H9 (cell line): ENCODE data around the gene CDAN1. TPM values are rescaled to one million over a fixed set of nuclear protein-coding genes. Genes with fewer than 3 reads are reported as not detected.

Source experiments
- DNase-seq: peaks from one replicate; pipeline ENCODE4 v3.0.0-alpha.2; 2017
- H2AFZ ChIP-seq: one replicate; pipeline ENCODE4 v1.6.1; 2013; ENCODE audit warnings: mild to moderate bottlenecking, low read length, control low read depth, moderate library complexity
- H2AK5ac ChIP-seq: 2 replicates; pipeline ENCODE4 v1.6.1; 2013; ENCODE audit warnings: low read length, control low read depth, mixed read lengths; ENCODE audit not compliant: insufficient read length
- H2BK120ac ChIP-seq: one replicate; pipeline ENCODE4 v1.6.1; 2013; ENCODE audit warnings: low read depth, mild to moderate bottlenecking, low read length, control low read depth, inconsistent platforms; ENCODE audit not compliant: poor library complexity, severe bottlenecking
- H2BK12ac ChIP-seq: 2 replicates; pipeline ENCODE4 v1.6.1; 2013; ENCODE audit warnings: low read length, control low read depth, mixed read lengths, low read depth; ENCODE audit not compliant: insufficient read length
- H2BK15ac ChIP-seq: 2 replicates; pipeline ENCODE4 v1.6.1; 2013; ENCODE audit warnings: low read depth, low read length, control low read depth
- H2BK20ac ChIP-seq: one replicate; pipeline ENCODE4 v1.6.1; 2013; ENCODE audit warnings: low read depth, mild to moderate bottlenecking, low read length, control low read depth, inconsistent platforms; ENCODE audit not compliant: poor library complexity, severe bottlenecking
- H2BK5ac ChIP-seq: 2 replicates; pipeline ENCODE4 v1.6.1; 2013; ENCODE audit warnings: low read length, control low read depth, mixed read lengths; ENCODE audit not compliant: insufficient read length
- H3K14ac ChIP-seq: 2 replicates; pipeline ENCODE4 v1.6.1; 2013; ENCODE audit warnings: low read length, control low read depth; ENCODE audit not compliant: insufficient read depth
- H3K18ac ChIP-seq: 2 replicates; pipeline ENCODE4 v1.6.1; 2013; ENCODE audit warnings: low read depth, mild to moderate bottlenecking, mixed read lengths, low read length, control low read depth; ENCODE audit not compliant: insufficient read length
- H3K23ac ChIP-seq: 2 replicates; pipeline ENCODE4 v1.6.1; 2013; ENCODE audit warnings: low read length, control low read depth, mixed read lengths, low read depth; ENCODE audit not compliant: insufficient read length
- H3K23me2 ChIP-seq: 2 replicates; pipeline ENCODE4 v1.6.1; 2013; ENCODE audit warnings: low read depth, mild to moderate bottlenecking, mixed read lengths, low read length, control low read depth; ENCODE audit not compliant: insufficient read length, poor library complexity, severe bottlenecking
- H3K27ac ChIP-seq: 2 replicates; pipeline ENCODE4 v1.5.1; 2013; ENCODE audit warnings: low read length, control low read depth, mixed read lengths, low read depth; ENCODE audit not compliant: insufficient read length
- H3K27me3 ChIP-seq: 2 replicates; pipeline ENCODE4 v1.6.1; 2013; ENCODE audit warnings: low read length, control low read depth, inconsistent platforms; ENCODE audit not compliant: insufficient read depth
- H3K4ac ChIP-seq: 2 replicates; pipeline ENCODE4 v1.6.1; 2013; ENCODE audit warnings: low read depth, mild to moderate bottlenecking, control low read depth, inconsistent platforms, low read length, moderate library complexity
- H3K4me1 ChIP-seq: 2 replicates; pipeline ENCODE4 v1.6.1; 2013; ENCODE audit warnings: low read length, control low read depth, inconsistent platforms; ENCODE audit not compliant: insufficient read depth
- H3K4me2 ChIP-seq: 2 replicates; pipeline ENCODE4 v1.6.1; 2013; ENCODE audit warnings: low read length, control low read depth, mixed read lengths; ENCODE audit not compliant: insufficient read length, insufficient read depth
- H3K56ac ChIP-seq: 2 replicates; pipeline ENCODE4 v1.6.1; 2013; ENCODE audit warnings: low read depth, mild to moderate bottlenecking, mixed read lengths, low read length, control low read depth; ENCODE audit not compliant: insufficient read length
- H3K79me1 ChIP-seq: 2 replicates; pipeline ENCODE4 v1.6.1; 2013; ENCODE audit warnings: low read depth, mild to moderate bottlenecking, moderate library complexity, low read length, control low read depth, inconsistent platforms; ENCODE audit not compliant: insufficient read depth, poor library complexity, severe bottlenecking
- H3K79me2 ChIP-seq: 2 replicates; pipeline ENCODE4 v1.6.1; 2013; ENCODE audit warnings: low read length, control low read depth, inconsistent platforms; ENCODE audit not compliant: insufficient read depth
- H3K9ac ChIP-seq: 2 replicates; pipeline ENCODE4 v1.6.1; 2013; ENCODE audit warnings: low read length, control low read depth, mixed read lengths; ENCODE audit not compliant: insufficient read length; ENCODE audit errors: extremely low read depth
- H3K9me3 ChIP-seq: one replicate; pipeline ENCODE4 v1.6.1; 2013; ENCODE audit warnings: low read depth, low read length, inconsistent platforms; ENCODE audit not compliant: control insufficient read depth
- H3T11ph ChIP-seq: one replicate; pipeline ENCODE4 v1.6.1; 2013; ENCODE audit warnings: mild to moderate bottlenecking, low read length, control low read depth, inconsistent platforms
- H4K20me1 ChIP-seq: one replicate; pipeline ENCODE4 v1.6.1; 2013; ENCODE audit not compliant: control insufficient read depth, insufficient read length, insufficient read depth
- H4K5ac ChIP-seq: 2 replicates; pipeline ENCODE4 v1.6.1; 2013; ENCODE audit warnings: low read depth, mild to moderate bottlenecking, mixed read lengths, low read length, control low read depth; ENCODE audit not compliant: insufficient read length
- H4K8ac ChIP-seq: replicated peaks from 2 replicates; pipeline ENCODE4 v1.6.1; 2013; ENCODE audit warnings: low read length, control low read depth, mixed read lengths, low read depth; ENCODE audit not compliant: insufficient read length
- H4K91ac ChIP-seq: 2 replicates; pipeline ENCODE4 v1.6.1; 2013; ENCODE audit warnings: low read depth, mild to moderate bottlenecking, moderate library complexity, mixed read lengths, low read length, control low read depth; ENCODE audit not compliant: insufficient read length
- H3K27ac Mint-ChIP-seq, 3 experiments: 2 replicates in 2 of 3; 3 replicates in 1 of 3; pipeline ENCODE4 v1.8.0; 2020 to 2021; ENCODE audit warnings: mixed read lengths in 3 of 3, mild to moderate bottlenecking in 1 of 3, moderate library complexity in 1 of 3
- H3K27me3 Mint-ChIP-seq: 2 replicates; pipeline ENCODE4 v1.8.0; 2021; ENCODE audit warnings: low read depth, mild to moderate bottlenecking, moderate library complexity, mixed read lengths
- H3K36me3 Mint-ChIP-seq, 3 experiments: 2 replicates in 2 of 3; 3 replicates in 1 of 3; pipeline ENCODE4 v1.8.0; 2020 to 2021; ENCODE audit warnings: low read depth in 3 of 3, mixed read lengths in 3 of 3; ENCODE audit not compliant: insufficient read depth in 1 of 3
- H3K4me1 Mint-ChIP-seq, 2 experiments: 2 replicates each; pipeline ENCODE4 v1.8.0; 2020; ENCODE audit warnings: mixed read lengths in 2 of 2
- H3K4me3 Mint-ChIP-seq, 2 experiments: 2 replicates in 1 of 2; 3 replicates in 1 of 2; pipeline ENCODE4 v1.8.0; 2020 to 2021; ENCODE audit warnings: mild to moderate bottlenecking in 2 of 2, mixed read lengths in 2 of 2, moderate library complexity in 1 of 2
- H3K9me3 Mint-ChIP-seq, 2 experiments: 2 replicates in 1 of 2; 3 replicates in 1 of 2; pipeline ENCODE4 v1.8.0; 2020; ENCODE audit warnings: mild to moderate bottlenecking in 2 of 2, mixed read lengths in 2 of 2, moderate library complexity in 1 of 2
- CTCF ChIP-seq: fragments of 200-600 bp; sonication (generic); conservative IDR thresholded peaks from 3 replicates; pipeline ENCODE4 v1.8.0; 2021; ENCODE audit warnings: antibody characterized with exemption, mild to moderate bottlenecking
- WGBS: extraction: QIAGEN DNeasy Blood & Tissue Kit; methylation state at CpG from one replicate; pipeline ENCODE4 v1.1.7; 2013; ENCODE audit warnings: missing lambda C conversion rate, low lambda C conversion rate, mixed read lengths; ENCODE audit not compliant: insufficient read length; ENCODE audit errors: extremely low coverage; 5-methylcytosine and 5-hydroxymethylcytosine counted together
- total RNA-seq: library from RNA; stranded (reverse); gene quantifications from 2 replicates; pipeline ENCODE4 v1.2.1, GENCODE V29; 2021

Gene CDAN1
- total RNA-seq, 1 experiment from 2014 or later, result 20.4 TPM

GRCh38 chr15:42750306-42750705 lies 13.4 kb upstream of the CDAN1 start:
- H2BK20ac ChIP-seq, result no peak overlapping the region
- H3K9ac ChIP-seq, result no peak overlapping the region
- H3K4ac ChIP-seq, result no peak overlapping the region
- H3K4me2 ChIP-seq, result no peak overlapping the region
- no peaks in the 10 kb centered on the region for H3K27me3 Mint-ChIP-seq
- H3T11ph ChIP-seq, result no peak overlapping the region
- H3K4me1 Mint-ChIP-seq, result peaks cover 4 to 6% of the 10 kb centered on the region in 2 experiments; a peak in 3 of 4 replicates
- H2AK5ac ChIP-seq, result no peak overlapping the region
- no peak overlapping the region for H3K23ac ChIP-seq
- H2BK12ac ChIP-seq, result no peak overlapping the region
- no peaks in the 10 kb centered on the region for H3K23me2 ChIP-seq
- peak overlapping the region in 1 of 3 experiments; percentile 22; a peak in 3 of 7 replicates for H3K27ac Mint-ChIP-seq
- no peaks in the 10 kb centered on the region for H3K27me3 ChIP-seq
- H2AFZ ChIP-seq, result no peak overlapping the region
- no CpG with 5 or more reads among the region's 2 CpGs for WGBS
- H2BK120ac ChIP-seq, result no peak overlapping the region
- H3K14ac ChIP-seq, result no peak overlapping the region
- no peaks in the 10 kb centered on the region for H3K79me1 ChIP-seq
- H4K91ac ChIP-seq, result no peak overlapping the region
- no peak overlapping the region for H4K5ac ChIP-seq
- H4K8ac ChIP-seq, result no peak overlapping the region
- H3K4me3 Mint-ChIP-seq, result no peak overlapping the region
- no peak overlapping the region for H3K56ac ChIP-seq
- H3K9me3 ChIP-seq, result no peaks in the 10 kb centered on the region
- H3K18ac ChIP-seq, result no peak overlapping the region
- no peaks in the 10 kb centered on the region for H4K20me1 ChIP-seq
- no peak overlapping the region for H2BK5ac ChIP-seq
- TF ChIP-seq CTCF, result no peak
- no peak overlapping the region for H2BK15ac ChIP-seq
- H3K79me2 ChIP-seq, result no peaks in the 10 kb centered on the region
- no peak for DNase-seq
- H3K9me3 Mint-ChIP-seq, result no peaks in the 10 kb centered on the region
- no peak overlapping the region for H3K27ac ChIP-seq
- H3K36me3 Mint-ChIP-seq, result peaks cover 6 to 19% (median 12%) of the 10 kb centered on the region in 3 experiments; a peak in 6 of 7 replicates
- no peaks in the 10 kb centered on the region for H3K4me1 ChIP-seq
